GM18907 (cell line): ENCODE data around the gene DTNB.
"Not testable (repeated sequence)": the region's sequence is repeated elsewhere in the genome, so short reads cannot be mapped to it uniquely, and the experiment has no call there.

Source experiments
- ATAC-seq: cut with Tn5 transposase; IDR thresholded peaks from one replicate; pipeline ENCODE4 v1.9.1; 2021; ENCODE audit warnings: mild to moderate bottlenecking, moderate library complexity; ENCODE audit not compliant: unreplicated experiment

The DTNB gene

GRCh38 chr2:25549571-25549970, 123.8 kb downstream of the DTNB start:
- ATAC-seq: not testable (repeated sequence)

GRCh38 chr2:25548601-25549000, 124.8 kb downstream of the DTNB start:
- ATAC-seq: no peak

- ATAC-seq: no peak
These were observed 126.5 kb downstream of the DTNB start for GRCh38 chr2:25546852-25547251.

- ATAC-seq: no peak
These were observed 127.5 kb downstream of the DTNB start for GRCh38 chr2:25545899-25546298.

- no peak for ATAC-seq
These were observed 128.9 kb downstream of the DTNB start for GRCh38 chr2:25544445-25544844.

- no peak for ATAC-seq
These were observed 129.4 kb downstream of the DTNB start for GRCh38 chr2:25543939-25544338.

- no peak for ATAC-seq
These were observed 132.0 kb downstream of the DTNB start for GRCh38 chr2:25541378-25541777.

GRCh38 chr2:25539136-25539535, 134.2 kb downstream of the DTNB start:
- ATAC-seq: no peak

- ATAC-seq: no peak
These were observed 135.9 kb downstream of the DTNB start for GRCh38 chr2:25537526-25537925.

- not testable (repeated sequence) for ATAC-seq
These were observed 137.7 kb downstream of the DTNB start for GRCh38 chr2:25535411-25536289.

GRCh38 chr2:25534937-25535336, 138.4 kb downstream of the DTNB start:
- not testable (repeated sequence) for ATAC-seq

GRCh38 chr2:25534455-25534854, 138.9 kb downstream of the DTNB start:
- ATAC-seq: no peak

GRCh38 chr2:25533771-25534170, 139.6 kb downstream of the DTNB start:
- not testable (repeated sequence) for ATAC-seq

GRCh38 chr2:25532521-25532920, 140.9 kb downstream of the DTNB start:
- no peak for ATAC-seq

GRCh38 chr2:25529034-25529433, 144.3 kb downstream of the DTNB start:
- no peak for ATAC-seq

GRCh38 chr2:25528173-25528572, 145.2 kb downstream of the DTNB start:
- ATAC-seq: no peak

GRCh38 chr2:25524507-25524906, 148.9 kb downstream of the DTNB start:
- no peak for ATAC-seq

GRCh38 chr2:25523060-25523459, 150.3 kb downstream of the DTNB start:
- no peak for ATAC-seq

GRCh38 chr2:25521665-25522387, 151.6 kb downstream of the DTNB start:
- ATAC-seq: peak; percentile 82

GRCh38 chr2:25521126-25521525, 152.3 kb downstream of the DTNB start:
- no peak for ATAC-seq

GRCh38 chr2:25517701-25518100, 155.7 kb downstream of the DTNB start:
- ATAC-seq: no peak

GRCh38 chr2:25514043-25514637, 159.2 kb downstream of the DTNB start:
- ATAC-seq: peak; percentile 51
